Lung (tissue), 12 donors: ENCODE measurements around the gene CREB3. TPM values are rescaled to one million over a fixed set of nuclear protein-coding genes. Genes with fewer than 3 reads are reported as not detected.

Source experiments
- ATAC-seq: fragments of 200-7000 bp; cut with Tn5 transposase; one replicate; pipeline ENCODE4 v1.9.1; 2020; ENCODE audit warnings: moderate number of reproducible peaks; ENCODE audit not compliant: insufficient read depth, low FRiP score
- DNase-seq, 3 donors: peaks; one replicate each; pipeline ENCODE4 v3.0.0-alpha.2; 2013 to 2017
- H3K27ac ChIP-seq, 2 donors: one replicate each; pipeline ENCODE4 v1.5.1; 2013; ENCODE audit warnings: mild to moderate bottlenecking in 2 of 2, moderate library complexity in 2 of 2, control low read depth in 1 of 2, inconsistent platforms in 1 of 2, low read depth in 1 of 2, low read length in 1 of 2
- H3K27me3 ChIP-seq, 3 donors: one replicate each; pipeline ENCODE4 v1.5.1; 2013; ENCODE audit warnings: low read length in 2 of 3; ENCODE audit not compliant: control insufficient read depth in 3 of 3, insufficient read depth in 3 of 3
- H3K36me3 ChIP-seq, 4 donors: one replicate each; pipeline ENCODE4 v1.5.1; 2013; ENCODE audit warnings: low read length in 4 of 4, mild to moderate bottlenecking in 1 of 4, moderate library complexity in 1 of 4; ENCODE audit not compliant: control insufficient read depth in 4 of 4, insufficient read depth in 4 of 4
- H3K4me1 ChIP-seq, 5 donors: one replicate each; pipeline ENCODE4 v1.5.1; 2013; ENCODE audit warnings: low read length in 5 of 5, mild to moderate bottlenecking in 2 of 5, moderate library complexity in 1 of 5; ENCODE audit not compliant: control insufficient read depth in 5 of 5, insufficient read depth in 5 of 5
- H3K4me3 ChIP-seq: one replicate; pipeline ENCODE4 v1.5.1; 2013; ENCODE audit warnings: mild to moderate bottlenecking, control low read depth, moderate library complexity
- H3K9ac ChIP-seq, 2 donors: one replicate each; pipeline ENCODE4 v1.5.1; 2013; ENCODE audit warnings: low read length in 2 of 2, control low read depth in 1 of 2; ENCODE audit not compliant: insufficient read depth in 1 of 2
- H3K9me3 ChIP-seq, 4 donors: one replicate each; pipeline ENCODE4 v1.5.1; 2013; ENCODE audit warnings: low read length in 3 of 4, mild to moderate bottlenecking in 1 of 4, moderate library complexity in 1 of 4; ENCODE audit not compliant: control insufficient read depth in 4 of 4, insufficient read depth in 3 of 4
- WGBS, 2 donors: extraction: QIAGEN DNeasy Blood & Tissue Kit; methylation state at CpG; one replicate each; pipeline ENCODE4 v1.1.7; 2013; 5-methylcytosine and 5-hydroxymethylcytosine counted together
- polyA plus RNA-seq, 2 donors: library from polyadenylated mRNA; stranded (reverse); fragments of 200-250 nt; gene quantifications; one replicate each; pipeline ENCODE4 v1.2.1, GENCODE V29; 2013
- total RNA-seq, 2 donors: library from RNA; depleted of rRNA in 1 of 2; stranded (reverse); fragments of >200 nt in 1 of 2; gene quantifications; one replicate each; pipeline ENCODE4 v1.2.1, GENCODE V29; 2014 to 2021
- TF ChIP-seq, protein P1 (sequence below): IDR thresholded peaks from 2 replicates; pipeline ENCODE4 v1.5.1; 2012; ENCODE audit warnings: mild to moderate bottlenecking; ENCODE audit errors: control extremely low read depth, extremely low read depth
- donor health status: control.
- donor health status: control.
- donor health status: Bipolar disorder and iron deficiency.
- donor health status: healthy.
- donor health status: DM: yes; HTN: yes; CAD: no.

The CREB3 gene
- total and polyA plus RNA-seq, 4 donors = 25.1 to 43.3 (median 38.9) TPM

DNA sequence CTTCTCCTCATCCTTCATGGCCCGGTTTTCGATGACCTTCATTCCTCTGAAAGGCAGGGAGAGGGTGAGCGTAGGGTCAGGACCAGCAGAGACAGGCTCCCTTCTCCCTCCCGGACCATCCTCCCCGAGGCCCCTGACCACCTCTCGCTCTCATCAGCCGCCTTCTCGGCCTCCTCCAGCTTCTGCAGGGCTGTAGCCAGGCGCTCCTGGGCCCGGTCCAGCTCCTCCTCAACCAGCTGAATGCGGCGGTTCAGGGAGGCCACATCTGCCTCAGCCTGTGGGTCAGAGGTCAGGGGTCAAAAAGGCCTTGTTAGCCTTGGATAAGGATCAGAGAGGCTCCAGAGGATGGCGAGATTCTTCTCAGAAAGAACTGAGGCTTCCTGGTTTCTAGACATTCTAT is 47.0 kb upstream of the CREB3 start:
- no peaks in the 10 kb centered on the region for H3K27me3 ChIP-seq
- H3K9me3 ChIP-seq = no peaks in the 10 kb centered on the region
- TF ChIP-seq, protein P1, sequence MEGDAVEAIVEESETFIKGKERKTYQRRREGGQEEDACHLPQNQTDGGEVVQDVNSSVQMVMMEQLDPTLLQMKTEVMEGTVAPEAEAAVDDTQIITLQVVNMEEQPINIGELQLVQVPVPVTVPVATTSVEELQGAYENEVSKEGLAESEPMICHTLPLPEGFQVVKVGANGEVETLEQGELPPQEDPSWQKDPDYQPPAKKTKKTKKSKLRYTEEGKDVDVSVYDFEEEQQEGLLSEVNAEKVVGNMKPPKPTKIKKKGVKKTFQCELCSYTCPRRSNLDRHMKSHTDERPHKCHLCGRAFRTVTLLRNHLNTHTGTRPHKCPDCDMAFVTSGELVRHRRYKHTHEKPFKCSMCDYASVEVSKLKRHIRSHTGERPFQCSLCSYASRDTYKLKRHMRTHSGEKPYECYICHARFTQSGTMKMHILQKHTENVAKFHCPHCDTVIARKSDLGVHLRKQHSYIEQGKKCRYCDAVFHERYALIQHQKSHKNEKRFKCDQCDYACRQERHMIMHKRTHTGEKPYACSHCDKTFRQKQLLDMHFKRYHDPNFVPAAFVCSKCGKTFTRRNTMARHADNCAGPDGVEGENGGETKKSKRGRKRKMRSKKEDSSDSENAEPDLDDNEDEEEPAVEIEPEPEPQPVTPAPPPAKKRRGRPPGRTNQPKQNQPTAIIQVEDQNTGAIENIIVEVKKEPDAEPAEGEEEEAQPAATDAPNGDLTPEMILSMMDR = no peak
- DNase-seq (no peak), ATAC-seq (no peak)
- peaks cover 8 to 24% (median 12%) of the 10 kb centered on the region in 4 donors for H3K36me3 ChIP-seq
- H3K27ac ChIP-seq = no peak overlapping the region
- 90 to 94% methylated on average over 13 of the region's 13 CpGs for WGBS, 2 donors
- H3K9ac ChIP-seq = no peak overlapping the region
- H3K4me1 ChIP-seq = peaks cover 6 to 30% (median 11%) of the 10 kb centered on the region in 5 donors
- no peak overlapping the region for H3K4me3 ChIP-seq

DNA sequence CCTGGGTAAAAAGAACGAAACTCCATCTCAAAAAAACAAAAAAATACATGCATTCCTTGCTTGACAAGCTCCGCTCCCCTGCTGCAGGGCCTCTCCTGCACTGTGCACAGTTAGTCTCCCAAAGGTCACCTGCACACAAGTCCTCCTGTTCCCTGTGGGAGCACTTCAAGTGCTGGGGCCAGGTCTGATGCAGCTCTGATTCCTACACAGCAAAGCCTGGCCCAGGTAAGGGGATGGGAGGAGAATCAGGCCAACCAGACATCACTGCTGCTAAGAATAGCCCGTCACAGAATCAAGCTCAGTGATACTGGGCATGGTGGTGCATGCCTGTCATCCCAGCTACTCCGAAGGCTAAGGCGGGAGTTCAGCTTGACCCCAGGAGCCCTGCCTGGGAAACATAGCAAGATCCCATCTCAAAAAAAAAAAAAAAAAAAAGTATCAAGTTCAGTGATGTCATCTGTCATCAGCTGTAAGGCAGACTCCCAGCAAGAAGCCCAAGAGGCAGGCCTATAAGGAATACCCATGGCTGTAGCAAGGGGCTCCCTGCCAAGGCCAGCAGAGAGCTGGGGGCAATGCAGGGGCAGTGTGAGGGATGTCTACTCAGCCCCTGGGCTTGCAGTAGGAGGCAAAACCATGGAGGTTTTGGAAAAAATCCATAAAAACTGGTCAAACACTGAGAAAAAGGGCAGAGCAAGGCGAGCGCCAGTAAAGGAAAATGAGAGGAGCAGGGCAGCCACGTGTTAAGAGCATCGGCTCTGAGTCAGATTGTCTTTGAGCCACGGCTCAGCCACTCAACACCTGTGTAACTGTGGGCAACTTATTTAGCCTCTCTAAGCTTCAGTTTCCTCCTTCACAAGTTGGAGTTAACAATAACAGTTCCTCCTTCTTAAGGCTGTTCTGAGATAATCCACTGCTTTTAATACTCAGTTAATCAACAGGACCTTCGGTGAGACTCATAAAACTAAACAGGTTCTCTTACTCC is 46.0 kb upstream of the CREB3 start:
- 77 to 83% methylated on average over 11 of the region's 11 CpGs for WGBS, 2 donors
- Histone ChIP-seq H3K27ac (peak overlapping the region in 1 of 2 donors; percentile 79), H3K4me3 (no peak overlapping the region), H3K4me1 (peaks cover 6 to 30% (median 11%) of the 10 kb centered on the region in 5 donors), H3K9me3 (no peaks in the 10 kb centered on the region), H3K9ac (peak overlapping the region in 1 of 2 donors; percentile 3), H3K36me3 (peaks cover 8 to 24% (median 12%) of the 10 kb centered on the region in 4 donors), H3K27me3 (no peaks in the 10 kb centered on the region)
- peak in 1 of 3 donors; percentile 59 for DNase-seq
- TF ChIP-seq, protein P1 = no peak
- no peak for ATAC-seq

DNA sequence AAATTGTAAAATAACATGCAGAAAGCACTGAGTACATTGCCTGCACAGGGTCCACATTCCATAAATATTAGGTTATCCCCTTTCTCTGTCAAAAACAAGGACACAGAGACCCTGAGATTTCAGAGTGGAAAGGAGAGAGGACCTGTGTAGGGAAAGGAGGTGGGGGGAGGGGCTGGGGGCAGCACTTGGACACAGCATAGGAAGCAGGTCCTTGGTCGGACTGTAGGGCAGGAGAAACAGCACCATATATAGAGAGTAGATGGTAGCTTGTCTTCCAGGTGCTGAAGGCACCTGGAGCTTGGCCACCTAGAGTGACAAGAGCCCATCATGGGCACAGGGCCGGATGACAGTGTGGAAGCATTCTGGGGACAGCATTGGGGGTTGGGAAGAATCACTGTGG is 45.2 kb upstream of the CREB3 start:
- DNase-seq = no peak
- Histone ChIP-seq H3K36me3 (peaks cover 8 to 22% (median 11%) of the 10 kb centered on the region in 4 donors), H3K4me1 (peaks cover 6 to 30% (median 11%) of the 10 kb centered on the region in 5 donors), H3K9ac (no peak overlapping the region), H3K9me3 (no peaks in the 10 kb centered on the region), H3K27me3 (no peaks in the 10 kb centered on the region), H3K27ac (peak overlapping the region; percentile 16 to 91), H3K4me3 (peak overlapping the region; percentile 23)
- WGBS, 2 donors = 79 to 94% methylated on average over 2 of the region's 2 CpGs
- ATAC-seq = no peak
- TF ChIP-seq, protein P1 = no peak
